Lower leg skin (tissue), 4 donors: ENCODE results near the gene AQP5. TPM values are rescaled to one million over a fixed set of nuclear protein-coding genes. Genes with fewer than 3 reads are reported as not detected.

Experiments used
- DNase-seq, 2 donors: peaks; one replicate each; pipeline ENCODE4 v3.0.0-alpha.2; 2019; ENCODE audit warnings: low spot score in 2 of 2
- H3K4me3 ChIP-seq: fragments of 200-600 bp; sonication (generic); 2 replicates; pipeline ENCODE4 v1.5.1; 2017; ENCODE audit warnings: mild to moderate bottlenecking, low read depth; ENCODE audit not compliant: poor library complexity, severe bottlenecking
- POLR2A ChIP-seq, 2 donors: fragments of 450-650 bp; IDR thresholded peaks; one replicate each; pipeline ENCODE4 v1.6.1; 2016 to 2017; ENCODE audit warnings: antibody characterized with exemption in 2 of 2, mild to moderate bottlenecking in 1 of 2, moderate library complexity in 1 of 2
- WGBS, 2 donors: methylation state at CpG; one replicate each; pipeline ENCODE4 v1.1.5; 2018; 5-methylcytosine and 5-hydroxymethylcytosine counted together
- intact Hi-C: fragments of 100-400 bp; cut with DNase I; formaldehyde crosslinking; loops from one replicate; pipeline ENCODE4 v1.15.0; 2023; ENCODE audit warnings: low total_unique reads
- total RNA-seq, 4 donors: library from RNA; depleted of rRNA; stranded (reverse); fragments of >200 nt; gene quantifications; one replicate each; pipeline ENCODE4 v1.1.0, GENCODE V29; 2016
- TF ChIP-seq, protein P1 (sequence below), 3 donors: fragments of 450-650 bp; IDR thresholded peaks; one replicate each; pipeline ENCODE4 v1.5.1; 2016; ENCODE audit warnings: antibody characterized with exemption in 3 of 3, mild to moderate bottlenecking in 3 of 3, moderate library complexity in 2 of 3

AQP5 gene
- total RNA-seq, 4 donors from 2014 or later, result 48.4 to 332 (median 203) TPM

DNA sequence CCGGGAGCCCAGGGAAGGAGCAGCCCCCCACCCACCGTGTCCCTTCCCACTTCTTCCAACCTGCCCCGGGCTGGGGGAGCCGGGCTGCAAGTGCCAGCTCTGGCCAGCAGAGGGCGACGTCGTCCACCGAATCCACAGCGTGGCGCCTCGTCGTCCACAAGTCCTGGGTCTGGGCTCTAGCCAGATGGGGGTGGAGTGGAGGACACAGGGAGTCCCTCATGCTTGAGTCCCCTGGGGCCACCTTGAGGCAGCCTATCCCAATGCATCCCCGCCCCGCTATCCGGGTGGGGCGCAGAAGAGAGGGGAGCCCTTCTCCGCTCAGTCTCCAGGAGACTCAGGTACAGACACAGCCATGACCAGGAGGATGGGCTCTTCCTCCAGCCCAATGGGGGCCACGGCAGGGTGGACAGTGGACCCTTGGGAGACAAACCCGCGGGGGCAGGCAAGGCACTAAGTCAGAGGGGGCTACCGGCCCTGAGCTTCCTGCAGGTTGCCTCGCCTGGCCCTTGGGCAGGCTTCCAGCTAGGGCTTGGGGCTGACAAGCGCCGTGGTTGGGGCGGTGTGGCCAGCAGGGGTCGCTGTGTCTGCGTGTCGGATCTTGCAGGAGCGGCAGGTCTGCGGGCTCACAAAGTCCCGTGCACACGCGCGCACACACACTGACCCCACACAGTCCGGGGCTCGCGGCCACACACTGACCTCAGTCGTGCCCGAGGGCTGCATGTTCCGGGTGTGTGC lies 5.5 kb downstream of the AQP5 start:
- DNase-seq, result peak; percentile 81 to 98
- TF ChIP-seq POLR2A (IDR thresholded peaks at IDR 0.05), result no peak
- TF ChIP-seq, protein P1, sequence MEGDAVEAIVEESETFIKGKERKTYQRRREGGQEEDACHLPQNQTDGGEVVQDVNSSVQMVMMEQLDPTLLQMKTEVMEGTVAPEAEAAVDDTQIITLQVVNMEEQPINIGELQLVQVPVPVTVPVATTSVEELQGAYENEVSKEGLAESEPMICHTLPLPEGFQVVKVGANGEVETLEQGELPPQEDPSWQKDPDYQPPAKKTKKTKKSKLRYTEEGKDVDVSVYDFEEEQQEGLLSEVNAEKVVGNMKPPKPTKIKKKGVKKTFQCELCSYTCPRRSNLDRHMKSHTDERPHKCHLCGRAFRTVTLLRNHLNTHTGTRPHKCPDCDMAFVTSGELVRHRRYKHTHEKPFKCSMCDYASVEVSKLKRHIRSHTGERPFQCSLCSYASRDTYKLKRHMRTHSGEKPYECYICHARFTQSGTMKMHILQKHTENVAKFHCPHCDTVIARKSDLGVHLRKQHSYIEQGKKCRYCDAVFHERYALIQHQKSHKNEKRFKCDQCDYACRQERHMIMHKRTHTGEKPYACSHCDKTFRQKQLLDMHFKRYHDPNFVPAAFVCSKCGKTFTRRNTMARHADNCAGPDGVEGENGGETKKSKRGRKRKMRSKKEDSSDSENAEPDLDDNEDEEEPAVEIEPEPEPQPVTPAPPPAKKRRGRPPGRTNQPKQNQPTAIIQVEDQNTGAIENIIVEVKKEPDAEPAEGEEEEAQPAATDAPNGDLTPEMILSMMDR (IDR thresholded peaks at IDR 0.05), result peak in 1 of 3 donors; percentile 79
- H3K4me3 ChIP-seq, result no peak overlapping the region
- 1 to 3% methylated on average over 24 to 34 of the region's 40 CpGs for WGBS, 2 donors
- intact Hi-C loops, result no loop called here

DNA sequence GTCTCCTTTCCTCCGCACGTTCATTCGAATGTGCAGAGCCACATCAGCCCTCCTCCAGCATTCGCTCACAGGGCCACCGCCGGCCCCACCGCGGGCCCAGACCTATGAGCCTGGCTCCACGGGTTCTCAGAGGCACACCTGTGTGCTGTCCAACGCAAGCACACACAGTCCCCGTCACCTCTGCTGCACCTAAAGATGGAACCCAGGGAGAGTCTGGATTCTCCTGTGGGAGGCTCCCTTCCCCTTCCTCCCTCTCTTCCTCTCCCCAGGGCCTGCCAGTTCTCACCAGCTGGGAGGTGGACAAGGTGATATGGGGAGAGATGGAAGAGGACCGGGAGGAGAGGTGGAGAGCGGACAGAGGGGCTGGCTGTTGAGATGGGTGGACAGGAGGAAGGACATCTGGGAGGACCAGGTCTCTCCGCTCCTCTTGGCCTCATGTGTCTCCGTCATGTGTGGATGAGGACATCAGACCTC lies 6.1 kb downstream of the AQP5 start:
- no peak for TF ChIP-seq POLR2A (IDR thresholded peaks at IDR 0.05)
- TF ChIP-seq, protein P1 (IDR thresholded peaks at IDR 0.05), result no peak
- WGBS, 2 donors, result 38 to 44% methylated on average over 13 to 15 of the region's 15 CpGs
- no peak overlapping the region for H3K4me3 ChIP-seq
- intact Hi-C loops, result no loop called here
- DNase-seq, result no peak

DNA sequence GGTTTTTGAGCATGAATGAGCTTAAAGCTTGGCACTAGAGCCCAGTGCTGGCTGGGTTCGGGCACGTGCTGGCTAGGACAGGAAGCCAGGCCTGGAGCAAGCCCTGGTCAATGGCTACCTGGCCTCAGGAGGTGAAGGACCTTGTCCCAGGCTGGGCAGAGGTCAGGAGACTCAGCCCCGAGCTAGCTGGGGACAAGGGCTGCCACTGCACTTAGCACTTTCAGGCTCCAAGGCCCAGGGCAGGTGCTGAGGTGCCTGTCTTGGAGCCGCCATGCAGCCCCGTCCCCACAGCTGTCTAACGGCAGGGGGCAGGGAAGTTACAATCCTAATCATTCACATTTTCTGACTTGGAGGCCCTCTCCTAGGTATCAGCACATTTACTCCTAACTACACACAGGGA lies 6.8 kb downstream of the AQP5 start:
- intact Hi-C loops, result no loop called here
- H3K4me3 ChIP-seq, result no peak overlapping the region
- 88 to 94% methylated on average over 5 to 6 of the region's 6 CpGs for WGBS, 2 donors
- no peak for DNase-seq
- TF ChIP-seq, protein P1 (IDR thresholded peaks at IDR 0.05), result no peak
- TF ChIP-seq POLR2A (IDR thresholded peaks at IDR 0.05), result no peak

DNA sequence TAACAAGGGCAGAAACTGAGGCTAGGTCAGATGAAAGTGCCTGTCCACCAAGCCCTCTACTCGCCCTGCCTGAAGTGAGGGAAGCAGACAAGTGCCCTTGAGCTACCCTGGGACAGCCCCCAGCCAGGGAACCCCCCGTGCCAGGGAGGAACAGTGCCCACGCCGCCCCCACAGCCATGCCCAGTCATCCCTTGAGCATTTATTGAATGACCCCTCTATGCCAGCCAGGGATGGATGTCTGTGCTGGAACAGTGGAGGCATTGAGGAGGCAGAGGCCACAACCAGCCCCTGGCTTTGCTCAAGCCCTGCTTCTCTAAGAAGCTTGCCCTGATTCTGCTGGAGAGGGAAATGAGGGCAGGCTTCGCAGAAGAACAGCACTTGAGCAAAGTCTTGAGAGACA lies 7.4 kb downstream of the AQP5 start:
- 80 to 81% methylated on average over 5 of the region's 5 CpGs for WGBS, 2 donors
- H3K4me3 ChIP-seq, result no peak overlapping the region
- no peak for DNase-seq
- intact Hi-C loops, result no loop called here
- TF ChIP-seq, protein P1 (IDR thresholded peaks at IDR 0.05), result no peak
- TF ChIP-seq POLR2A (IDR thresholded peaks at IDR 0.05), result no peak

DNA sequence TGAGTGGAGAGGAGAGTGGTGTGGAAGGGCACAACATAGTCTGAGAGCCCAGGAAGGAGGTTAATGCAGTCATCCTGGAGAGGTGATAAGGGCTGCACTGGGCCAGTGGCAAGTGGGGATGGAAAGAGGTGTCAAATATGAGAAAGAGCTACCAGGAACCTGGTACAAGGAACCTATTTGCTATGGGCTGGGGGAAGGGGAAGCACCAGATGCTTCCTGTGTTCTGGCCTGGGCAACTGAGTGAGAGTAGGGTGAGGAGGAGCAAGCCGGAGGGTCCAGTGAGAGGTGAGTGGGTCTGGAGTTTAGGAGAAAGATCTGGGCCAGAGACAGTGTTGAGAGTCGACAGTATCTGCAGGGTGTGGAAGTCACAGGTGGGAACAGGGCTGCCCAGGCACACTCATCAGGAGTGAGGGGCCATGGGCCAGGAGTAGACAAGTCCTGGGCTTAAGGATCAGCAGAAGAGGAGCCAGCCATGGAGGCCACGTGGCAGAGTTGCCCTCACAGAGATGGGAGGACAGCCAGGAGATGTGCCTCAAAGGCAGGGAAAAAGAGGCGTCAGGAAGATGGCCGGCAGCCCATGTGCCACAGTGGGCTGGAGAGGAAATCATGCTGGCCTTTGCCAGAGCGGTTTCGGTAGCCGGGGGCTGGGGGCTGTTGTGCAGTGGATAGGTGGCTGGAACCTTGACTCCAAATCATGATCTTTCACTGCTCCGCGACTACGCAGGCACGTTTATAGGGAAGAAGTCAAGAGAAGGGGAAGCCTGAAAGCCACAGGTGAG lies 8.2 kb downstream of the AQP5 start:
- DNase-seq, result no peak
- WGBS, 2 donors, result 72 to 80% methylated on average over 12 of the region's 12 CpGs
- H3K4me3 ChIP-seq, result no peak overlapping the region
- intact Hi-C loops, result loop anchor here (5.0 kb wide), 1 partner anchor 82 kb away; no protein-coding TSS in a partner anchor
- TF ChIP-seq, protein P1 (IDR thresholded peaks at IDR 0.05), result no peak
- no peak for TF ChIP-seq POLR2A (IDR thresholded peaks at IDR 0.05)
